K562 (cell line): Measurements from ENCODE around the gene HDAC6. TPM values are rescaled to one million over a fixed set of nuclear protein-coding genes. Genes with fewer than 3 reads are reported as not detected.
A peak's percentile ranks its signal among the peaks of the same experiment; 100 is the strongest.

ENCODE experiments used
- BRD9 ChIP-seq: fragments of 450-650 bp; IDR thresholded peaks from 2 replicates; pipeline ENCODE4 v1.6.1; 2018; ENCODE audit warnings: low read depth; ENCODE audit not compliant: partially characterized antibody
- C11orf30 ChIP-seq: fragments of 450-650 bp; IDR thresholded peaks from 2 replicates; pipeline ENCODE4 v1.6.1; 2016; ENCODE audit warnings: low read depth, mild to moderate bottlenecking
- ESRRA ChIP-seq: fragments of 450-650 bp; IDR thresholded peaks from 2 replicates; pipeline ENCODE4 v1.6.1; 2014; ENCODE audit warnings: low read depth, mild to moderate bottlenecking, moderate library complexity, borderline replicate concordance
- PCBP1 ChIP-seq: fragments of 200-400 bp; formaldehyde crosslinking; IDR thresholded peaks from 2 replicates; pipeline ENCODE4 v1.6.1; 2018; ENCODE audit warnings: mild to moderate bottlenecking, low read depth, low read length; ENCODE audit not compliant: poor library complexity, severe bottlenecking
- TCF3 ChIP-seq: sonication (generic); formaldehyde crosslinking; IDR thresholded peaks from 2 replicates; pipeline ENCODE4 v1.4.0; 2020; ENCODE audit warnings: mild to moderate bottlenecking, missing genetic modification reagents
- polyA plus RNA-seq, 8 experiments: library from polyadenylated mRNA; depleted of rRNA in 4 of 8; stranded (reverse) in 5 of 8; unstranded in 3 of 8; fragments of >200 nt; fragmentation: Nextera tagmentation in 2 of 8; fragmentation: Illumina TruSeq in 1 of 8; extraction: Ambion mirVana in 2 of 8; extraction: Trizol in 1 of 8; gene quantifications; 2 replicates each; pipeline versions ENCODE4 v1.2.1 to v1.2.3, GENCODE V29; 2011 to 2014; ENCODE audit warnings: inconsistent platforms in 1 of 8, missing spikeins in 1 of 8
- total RNA-seq, 7 experiments: library from RNA; depleted of rRNA in 6 of 7; stranded (reverse); fragments of >200 nt in 6 of 7; fragmentation: Illumina TruSeq in 2 of 7; extraction: Trizol in 2 of 7; gene quantifications; 2 replicates each; pipeline versions ENCODE4 v1.2.1 to v1.2.3, GENCODE V29; 2011 to 2021; ENCODE audit warnings: low replicate concordance in 1 of 7
- TF ChIP-seq, protein P1 (sequence below): fragments of 150-350 bp; IDR thresholded peaks from 2 replicates; pipeline ENCODE4 v1.6.1; 2014; ENCODE audit warnings: low read depth, mild to moderate bottlenecking, low read length, borderline replicate concordance
- TF ChIP-seq, protein P2 (sequence below): sonication (generic); formaldehyde crosslinking; IDR thresholded peaks from 2 replicates; pipeline ENCODE4 v1.8.0; 2022; ENCODE audit warnings: mild to moderate bottlenecking, missing genetic modification reagents, borderline replicate concordance
- TF ChIP-seq, protein P3 (sequence below): fragments of 450-650 bp; IDR thresholded peaks from 2 replicates; pipeline ENCODE4 v1.6.1; 2017; ENCODE audit warnings: antibody characterized with exemption, mild to moderate bottlenecking
- TF ChIP-seq, protein P4 (sequence below), 2 experiments: fragments of 450-650 bp; IDR thresholded peaks; 2 replicates each; pipeline ENCODE4 v1.6.1; 2016

Gene HDAC6
- total and polyA plus RNA-seq, 9 of the 15 experiments (the other 6 are each of a cell fraction or from before 2014, with no cell fraction given) = 29.9 to 101 (median 71.2) TPM

DNA sequence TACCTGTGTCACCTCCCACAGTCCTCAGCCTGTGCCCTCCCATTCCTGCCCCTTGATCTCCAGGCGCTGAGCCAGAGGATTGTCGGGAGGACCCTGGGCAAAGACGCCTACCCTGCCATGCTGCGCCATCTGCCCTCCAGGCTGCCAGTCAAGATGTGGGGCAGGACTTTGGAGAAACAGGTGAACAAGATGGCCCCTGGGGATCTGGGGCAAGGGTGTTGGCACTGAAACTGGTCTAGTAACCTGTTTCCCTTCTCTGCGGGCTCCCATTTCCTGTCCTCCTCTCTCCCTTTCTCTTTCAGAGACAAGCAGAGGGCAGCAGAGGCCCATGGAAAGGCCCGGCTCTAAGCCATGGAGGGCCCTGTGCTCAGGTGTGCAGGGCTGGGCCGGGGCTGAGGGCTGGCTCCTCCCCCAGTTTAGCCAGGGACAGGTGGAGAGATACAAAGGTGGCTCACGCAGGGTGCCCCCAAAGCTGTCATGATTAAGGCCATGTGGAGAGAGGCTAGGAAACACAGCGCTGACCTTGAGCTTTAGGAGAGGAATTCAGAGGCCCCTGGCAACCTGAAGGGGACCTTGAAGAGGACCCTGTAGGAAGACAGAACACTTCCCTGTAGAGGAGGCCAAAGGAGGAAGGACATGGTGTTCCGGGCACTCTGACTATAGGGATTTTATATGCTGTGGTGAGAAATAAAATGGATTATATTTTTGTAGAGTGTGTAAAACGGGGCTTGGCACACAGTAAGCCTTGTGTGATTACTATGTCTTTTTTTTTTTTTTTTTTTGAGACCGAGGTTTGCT is 40.0 kb upstream of the HDAC6 start, which contains the start of gene GLOD5 (continued):
- TF ChIP-seq, protein P1, sequence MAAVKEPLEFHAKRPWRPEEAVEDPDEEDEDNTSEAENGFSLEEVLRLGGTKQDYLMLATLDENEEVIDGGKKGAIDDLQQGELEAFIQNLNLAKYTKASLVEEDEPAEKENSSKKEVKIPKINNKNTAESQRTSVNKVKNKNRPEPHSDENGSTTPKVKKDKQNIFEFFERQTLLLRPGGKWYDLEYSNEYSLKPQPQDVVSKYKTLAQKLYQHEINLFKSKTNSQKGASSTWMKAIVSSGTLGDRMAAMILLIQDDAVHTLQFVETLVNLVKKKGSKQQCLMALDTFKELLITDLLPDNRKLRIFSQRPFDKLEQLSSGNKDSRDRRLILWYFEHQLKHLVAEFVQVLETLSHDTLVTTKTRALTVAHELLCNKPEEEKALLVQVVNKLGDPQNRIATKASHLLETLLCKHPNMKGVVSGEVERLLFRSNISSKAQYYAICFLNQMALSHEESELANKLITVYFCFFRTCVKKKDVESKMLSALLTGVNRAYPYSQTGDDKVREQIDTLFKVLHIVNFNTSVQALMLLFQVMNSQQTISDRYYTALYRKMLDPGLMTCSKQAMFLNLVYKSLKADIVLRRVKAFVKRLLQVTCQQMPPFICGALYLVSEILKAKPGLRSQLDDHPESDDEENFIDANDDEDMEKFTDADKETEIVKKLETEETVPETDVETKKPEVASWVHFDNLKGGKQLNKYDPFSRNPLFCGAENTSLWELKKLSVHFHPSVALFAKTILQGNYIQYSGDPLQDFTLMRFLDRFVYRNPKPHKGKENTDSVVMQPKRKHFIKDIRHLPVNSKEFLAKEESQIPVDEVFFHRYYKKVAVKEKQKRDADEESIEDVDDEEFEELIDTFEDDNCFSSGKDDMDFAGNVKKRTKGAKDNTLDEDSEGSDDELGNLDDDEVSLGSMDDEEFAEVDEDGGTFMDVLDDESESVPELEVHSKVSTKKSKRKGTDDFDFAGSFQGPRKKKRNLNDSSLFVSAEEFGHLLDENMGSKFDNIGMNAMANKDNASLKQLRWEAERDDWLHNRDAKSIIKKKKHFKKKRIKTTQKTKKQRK = no peak
- TF ChIP-seq ESRRA (0 out of 2 replicates have a peak, but pooled peaks have one; percentile 25), PCBP1 (no peak), TCF3 (CRISPR knock-in tag) (0 out of 2 replicates have a peak, but pooled peaks have one; percentile 4), C11orf30 (no peak), BRD9 (peak; percentile 39)
- TF ChIP-seq, protein P2, sequence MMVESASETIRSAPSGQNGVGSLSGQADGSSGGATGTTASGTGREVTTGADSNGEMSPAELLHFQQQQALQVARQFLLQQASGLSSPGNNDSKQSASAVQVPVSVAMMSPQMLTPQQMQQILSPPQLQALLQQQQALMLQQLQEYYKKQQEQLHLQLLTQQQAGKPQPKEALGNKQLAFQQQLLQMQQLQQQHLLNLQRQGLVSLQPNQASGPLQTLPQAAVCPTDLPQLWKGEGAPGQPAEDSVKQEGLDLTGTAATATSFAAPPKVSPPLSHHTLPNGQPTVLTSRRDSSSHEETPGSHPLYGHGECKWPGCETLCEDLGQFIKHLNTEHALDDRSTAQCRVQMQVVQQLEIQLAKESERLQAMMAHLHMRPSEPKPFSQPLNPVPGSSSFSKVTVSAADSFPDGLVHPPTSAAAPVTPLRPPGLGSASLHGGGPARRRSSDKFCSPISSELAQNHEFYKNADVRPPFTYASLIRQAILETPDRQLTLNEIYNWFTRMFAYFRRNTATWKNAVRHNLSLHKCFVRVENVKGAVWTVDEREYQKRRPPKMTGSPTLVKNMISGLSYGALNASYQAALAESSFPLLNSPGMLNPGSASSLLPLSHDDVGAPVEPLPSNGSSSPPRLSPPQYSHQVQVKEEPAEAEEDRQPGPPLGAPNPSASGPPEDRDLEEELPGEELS = no peak
- TF ChIP-seq, protein P3, sequence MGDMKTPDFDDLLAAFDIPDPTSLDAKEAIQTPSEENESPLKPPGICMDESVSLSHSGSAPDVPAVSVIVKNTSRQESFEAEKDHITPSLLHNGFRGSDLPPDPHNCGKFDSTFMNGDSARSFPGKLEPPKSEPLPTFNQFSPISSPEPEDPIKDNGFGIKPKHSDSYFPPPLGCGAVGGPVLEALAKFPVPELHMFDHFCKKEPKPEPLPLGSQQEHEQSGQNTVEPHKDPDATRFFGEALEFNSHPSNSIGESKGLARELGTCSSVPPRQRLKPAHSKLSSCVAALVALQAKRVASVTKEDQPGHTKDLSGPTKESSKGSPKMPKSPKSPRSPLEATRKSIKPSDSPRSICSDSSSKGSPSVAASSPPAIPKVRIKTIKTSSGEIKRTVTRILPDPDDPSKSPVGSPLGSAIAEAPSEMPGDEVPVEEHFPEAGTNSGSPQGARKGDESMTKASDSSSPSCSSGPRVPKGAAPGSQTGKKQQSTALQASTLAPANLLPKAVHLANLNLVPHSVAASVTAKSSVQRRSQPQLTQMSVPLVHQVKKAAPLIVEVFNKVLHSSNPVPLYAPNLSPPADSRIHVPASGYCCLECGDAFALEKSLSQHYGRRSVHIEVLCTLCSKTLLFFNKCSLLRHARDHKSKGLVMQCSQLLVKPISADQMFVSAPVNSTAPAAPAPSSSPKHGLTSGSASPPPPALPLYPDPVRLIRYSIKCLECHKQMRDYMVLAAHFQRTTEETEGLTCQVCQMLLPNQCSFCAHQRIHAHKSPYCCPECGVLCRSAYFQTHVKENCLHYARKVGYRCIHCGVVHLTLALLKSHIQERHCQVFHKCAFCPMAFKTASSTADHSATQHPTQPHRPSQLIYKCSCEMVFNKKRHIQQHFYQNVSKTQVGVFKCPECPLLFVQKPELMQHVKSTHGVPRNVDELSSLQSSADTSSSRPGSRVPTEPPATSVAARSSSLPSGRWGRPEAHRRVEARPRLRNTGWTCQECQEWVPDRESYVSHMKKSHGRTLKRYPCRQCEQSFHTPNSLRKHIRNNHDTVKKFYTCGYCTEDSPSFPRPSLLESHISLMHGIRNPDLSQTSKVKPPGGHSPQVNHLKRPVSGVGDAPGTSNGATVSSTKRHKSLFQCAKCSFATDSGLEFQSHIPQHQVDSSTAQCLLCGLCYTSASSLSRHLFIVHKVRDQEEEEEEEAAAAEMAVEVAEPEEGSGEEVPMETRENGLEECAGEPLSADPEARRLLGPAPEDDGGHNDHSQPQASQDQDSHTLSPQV = 0 out of 2 replicates have a peak, but pooled peaks have one; percentile 51
- TF ChIP-seq, protein P4, sequence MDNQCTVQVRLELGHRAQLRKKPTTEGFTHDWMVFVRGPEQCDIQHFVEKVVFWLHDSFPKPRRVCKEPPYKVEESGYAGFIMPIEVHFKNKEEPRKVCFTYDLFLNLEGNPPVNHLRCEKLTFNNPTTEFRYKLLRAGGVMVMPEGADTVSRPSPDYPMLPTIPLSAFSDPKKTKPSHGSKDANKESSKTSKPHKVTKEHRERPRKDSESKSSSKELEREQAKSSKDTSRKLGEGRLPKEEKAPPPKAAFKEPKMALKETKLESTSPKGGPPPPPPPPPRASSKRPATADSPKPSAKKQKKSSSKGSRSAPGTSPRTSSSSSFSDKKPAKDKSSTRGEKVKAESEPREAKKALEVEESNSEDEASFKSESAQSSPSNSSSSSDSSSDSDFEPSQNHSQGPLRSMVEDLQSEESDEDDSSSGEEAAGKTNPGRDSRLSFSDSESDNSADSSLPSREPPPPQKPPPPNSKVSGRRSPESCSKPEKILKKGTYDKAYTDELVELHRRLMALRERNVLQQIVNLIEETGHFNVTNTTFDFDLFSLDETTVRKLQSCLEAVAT (IDR thresholded peaks at IDR 0.05) = no peak
